K562 (cell line): ENCODE measurements around the gene MYO15B. TPM values are rescaled to one million over a fixed set of nuclear protein-coding genes. Genes with fewer than 3 reads are reported as not detected.
A peak's percentile ranks its signal among the peaks of the same experiment; 100 is the strongest.

ENCODE experiments used
- ATAC-seq: fragments of 200-7000 bp; cut with Tn5 transposase; 3 replicates; pipeline ENCODE4 v1.9.1; 2020; ENCODE audit warnings: moderate library complexity
- BruUV-seq: library from RNA; stranded (reverse); fragments of 400-500 nt; replicated peaks from 2 replicates; lab custom pipeline; 2021; lab: Mats Ljungman, UMichigan
- CTCF ChIA-PET: fragments of 300-600 bp; formaldehyde crosslinking; extraction: SDS; loops from one replicate; lab custom pipeline; 2021; ENCODE audit warnings: low intra/inter-chr PET ratio; lab: Yijun Ruan, JAX
- POLR2A ChIA-PET: fragments of 300-600, 350-650 bp; sonication (Branson Sonifier 250); formaldehyde crosslinking; extraction: SDS; loops from one replicate; lab custom pipeline; 2021; ENCODE audit warnings: antibody characterized with exemption, inconsistent platforms; lab: Yijun Ruan, JAX
- DNase-seq, 4 experiments: peaks; one replicate each; pipeline versions ENCODE4 v3.0.0 to v3.0.0-alpha.2; 2011 to 2018; ENCODE audit warnings: low spot score in 3 of 4, mixed read lengths in 3 of 4; ENCODE audit errors: extremely low read depth in 1 of 4
- FAIRE-seq: peaks from 2 replicates; lab custom pipeline; 2011; peaks lifted over from hg19 to GRCh38; lab: Jason Lieb, UNC
- H2AFZ ChIP-seq: 2 replicates; pipeline ENCODE4 v1.6.0; 2011; ENCODE audit warnings: low read depth, low read length, control low read depth, inconsistent platforms
- H3K27ac ChIP-seq: fragments of 200-600 bp; 3 replicates; pipeline ENCODE4 v1.8.0; 2011; ENCODE audit warnings: low read depth, mild to moderate bottlenecking, control low read depth, inconsistent platforms, low read length, moderate library complexity, mixed read lengths; ENCODE audit errors: extremely low read depth
- H3K27me3 ChIP-seq, 2 experiments: fragments of 300-600 bp in 1 of 2; 2 replicates in 1 of 2; 3 replicates in 1 of 2; pipeline versions ENCODE4 v1.6.0 to v1.8.0; 2011; ENCODE audit warnings: inconsistent platforms in 2 of 2, low read length in 2 of 2, mild to moderate bottlenecking in 1 of 2, mixed read lengths in 1 of 2, moderate library complexity in 1 of 2; ENCODE audit not compliant: control insufficient read depth in 2 of 2, insufficient read depth in 2 of 2
- H3K36me3 ChIP-seq: fragments of 300-600 bp; 3 replicates; pipeline ENCODE4 v1.8.0; 2011; ENCODE audit warnings: mild to moderate bottlenecking, low read length, inconsistent platforms; ENCODE audit not compliant: control insufficient read depth, insufficient read depth
- H3K4me1 ChIP-seq, 2 experiments: fragments of 200-600 bp in 1 of 2; replicated peaks in 1 of 2; 2 replicates in 1 of 2; 3 replicates in 1 of 2; pipeline versions ENCODE4 v1.5.1 to v1.8.0; 2011; ENCODE audit warnings: inconsistent platforms in 2 of 2, low read length in 2 of 2, mild to moderate bottlenecking in 1 of 2, mixed read lengths in 1 of 2, moderate library complexity in 1 of 2; ENCODE audit not compliant: control insufficient read depth in 2 of 2, insufficient read depth in 2 of 2
- H3K4me2 ChIP-seq: 2 replicates; pipeline ENCODE4 v1.6.1; 2011; ENCODE audit warnings: low read length, control low read depth, inconsistent platforms, mixed read lengths; ENCODE audit not compliant: insufficient read depth
- H3K4me3 ChIP-seq: fragments of 200-600 bp; sonication (generic), shearing (Covaris generic); 2 replicates; pipeline ENCODE4 v1.5.1; 2016; ENCODE audit warnings: control low read depth, inconsistent platforms
- H3K79me2 ChIP-seq: fragments of 200-600 bp; 3 replicates; pipeline ENCODE4 v1.8.0; 2011; ENCODE audit warnings: low read length, inconsistent platforms; ENCODE audit not compliant: control insufficient read depth, insufficient read depth
- H3K9ac ChIP-seq, 2 experiments: 2 replicates each; pipeline versions ENCODE4 v1.6.0 to v1.6.1; 2011; ENCODE audit warnings: low read depth in 2 of 2, low read length in 2 of 2, control low read depth in 1 of 2, inconsistent platforms in 1 of 2, mild to moderate bottlenecking in 1 of 2, mixed read lengths in 1 of 2; ENCODE audit not compliant: insufficient read depth in 1 of 2
- H3K9me1 ChIP-seq: one replicate; pipeline ENCODE4 v1.6.0; 2011; ENCODE audit warnings: inconsistent platforms, mild to moderate bottlenecking, low read length, moderate library complexity; ENCODE audit not compliant: control insufficient read depth, insufficient read depth
- H3K9me3 ChIP-seq: replicated peaks from 2 replicates; pipeline ENCODE4 v1.5.1; 2011; ENCODE audit warnings: low read depth, low read length, inconsistent platforms; ENCODE audit not compliant: control insufficient read depth, insufficient read depth
- H4K20me1 ChIP-seq: replicated peaks from 2 replicates; pipeline ENCODE4 v1.6.1; 2011; ENCODE audit warnings: low read length, inconsistent platforms, mixed read lengths; ENCODE audit not compliant: control insufficient read depth, insufficient read depth
- ATF3 ChIP-seq, 2 experiments: fragments of 450-650 bp in 1 of 2; sonication (generic) in 1 of 2; formaldehyde crosslinking in 1 of 2; IDR thresholded peaks in 1 of 2; conservative IDR thresholded peaks in 1 of 2; 2 replicates each; pipeline versions ENCODE4 v1.6.1 to v1.8.1; 2016 to 2023; ENCODE audit warnings: mild to moderate bottlenecking in 2 of 2, moderate library complexity in 2 of 2, inconsistent platforms in 1 of 2, missing genetic modification reagents in 1 of 2
- KDM1A ChIP-seq, 2 experiments: fragments of 450-650 bp; IDR thresholded peaks; 2 replicates each; pipeline ENCODE4 v1.6.1; 2016; ENCODE audit warnings: mild to moderate bottlenecking in 2 of 2
- MAZ ChIP-seq, 2 experiments: fragments of 450-650 bp in 1 of 2; sonication (generic) in 1 of 2; formaldehyde crosslinking; IDR thresholded peaks in 1 of 2; conservative IDR thresholded peaks in 1 of 2; 2 replicates each; pipeline versions ENCODE4 v1.4.0 to v1.5.0; 2020; ENCODE audit warnings: mild to moderate bottlenecking in 1 of 2, missing genetic modification reagents in 1 of 2
- MYC ChIP-seq, 2 experiments: fragments of 250-450 bp in 1 of 2; sonication (Bioruptor Pico) in 1 of 2; IDR thresholded peaks; 2 replicates each; pipeline versions ENCODE4 v1.5.1 to v1.6.1; 2012 to 2021; ENCODE audit warnings: low read depth in 2 of 2, borderline replicate concordance in 1 of 2, improper control_type of control experiment in 1 of 2, low read length in 1 of 2, mild to moderate bottlenecking in 1 of 2, moderate library complexity in 1 of 2
- NRF1 ChIP-seq, 2 experiments: fragments of 450-650 bp; IDR thresholded peaks in 1 of 2; conservative IDR thresholded peaks in 1 of 2; 2 replicates each; pipeline ENCODE4 v1.6.1; 2014; ENCODE audit warnings: mild to moderate bottlenecking in 2 of 2
- RREB1 ChIP-seq: fragments of 250-450 bp; sonication (Bioruptor Pico); IDR thresholded peaks from 2 replicates; pipeline ENCODE4 v1.4.0; 2020
- SMARCE1 ChIP-seq: fragments of 450-650 bp; IDR thresholded peaks from 2 replicates; pipeline ENCODE4 v1.7.1; 2016; ENCODE audit warnings: mild to moderate bottlenecking
- SREBF2 ChIP-seq: sonication (generic); formaldehyde crosslinking; IDR thresholded peaks from 2 replicates; pipeline ENCODE4 v1.4.0; 2020; ENCODE audit warnings: mild to moderate bottlenecking, missing genetic modification reagents
- ZNF766 ChIP-seq: fragments of 200-800 bp; sonication (Bioruptor generic); conservative IDR thresholded peaks from 2 replicates; pipeline ENCODE4 v1.6.1; 2016; ENCODE audit warnings: missing genetic modification characterization, missing compliant biosample characterization
- WGBS: fragments of 100-300 bp; shearing (Covaris generic); methylation state at CpG from one replicate; pipeline ENCODE4 v1.1.6; 2016; ENCODE audit warnings: low coverage, mixed read lengths; ENCODE audit not compliant: insufficient coverage; ENCODE audit errors: missing lambda C conversion rate; 5-methylcytosine and 5-hydroxymethylcytosine counted together
- in situ Hi-C: fragments of 300-500 bp; cut with MboI; formaldehyde crosslinking; loops from 4 replicates; pipeline ENCODE4 v1.15.0; 2018; ENCODE audit warnings: inconsistent platforms, mixed read lengths
- intact Hi-C: fragments of 100-400 bp; cut with micrococcal nuclease; formaldehyde crosslinking; loops from 2 replicates; pipeline ENCODE4 v1.14.2; 2022
- polyA plus RNA-seq, 8 experiments: library from polyadenylated mRNA; depleted of rRNA in 4 of 8; stranded (reverse) in 5 of 8; unstranded in 3 of 8; fragments of >200 nt; fragmentation: Nextera tagmentation in 2 of 8; fragmentation: Illumina TruSeq in 1 of 8; extraction: Ambion mirVana in 2 of 8; extraction: Trizol in 1 of 8; gene quantifications; 2 replicates each; pipeline versions ENCODE4 v1.2.1 to v1.2.3, GENCODE V29; 2011 to 2014; ENCODE audit warnings: inconsistent platforms in 1 of 8, missing spikeins in 1 of 8
- total RNA-seq, 7 experiments: library from RNA; depleted of rRNA in 6 of 7; stranded (reverse); fragments of >200 nt in 6 of 7; fragmentation: Illumina TruSeq in 2 of 7; extraction: Trizol in 2 of 7; gene quantifications; 2 replicates each; pipeline versions ENCODE4 v1.2.1 to v1.2.3, GENCODE V29; 2011 to 2021; ENCODE audit warnings: low replicate concordance in 1 of 7

Gene MYO15B
- total and polyA plus RNA-seq, 9 of the 15 experiments (the other 6 are each of a cell fraction or from before 2014, with no cell fraction given), result 0.05 to 3.1 (median 0.83) TPM; not detected in 2

DNA sequence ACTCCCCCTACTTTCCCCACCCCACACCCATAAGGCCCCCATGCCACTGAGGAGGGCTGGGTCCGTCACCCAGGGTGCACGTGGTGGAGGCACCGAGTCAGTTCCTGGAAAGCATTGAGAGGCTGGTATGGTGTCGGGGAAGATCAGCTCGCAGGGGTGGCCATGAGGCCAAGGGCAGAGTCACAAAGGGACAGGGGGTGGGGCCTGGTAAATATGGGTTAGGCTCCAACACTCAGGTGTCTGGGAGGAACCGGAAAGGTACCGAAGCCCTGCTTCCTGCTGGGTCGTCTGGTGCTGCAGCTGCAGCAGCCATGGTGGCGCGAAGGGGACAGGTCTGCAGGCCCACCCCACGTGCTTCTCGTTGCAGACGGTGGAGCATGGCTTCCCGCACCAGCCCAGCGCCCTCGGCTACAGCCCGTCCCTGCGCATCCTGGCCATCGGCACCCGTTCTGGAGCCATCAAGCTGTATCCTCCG lies 31.9 kb upstream of the MYO15B start (continued):
- TF ChIP-seq RREB1 (CRISPR knock-in tag), result no peak
- TF ChIP-seq, all 486 proteins: peak for 0

- in situ Hi-C loops, result no loop called here
- ATAC-seq, result peak; percentile 85
- Histone ChIP-seq H3K27ac (no peak overlapping the region; the same call in 2 of the 3 replicates), H3K9me3 (no peaks in the 10 kb centered on the region), H3K79me2 (no peaks in the 10 kb centered on the region), H3K9me1 (peaks cover 3% of the 10 kb centered on the region), H3K4me3 (no peak overlapping the region), H3K36me3 (no peaks in the 10 kb centered on the region), H3K4me1 (peaks cover 20 to 53% of the 10 kb centered on the region in 2 experiments), H2AFZ (0 out of 2 replicates have a peak overlapping the region, but pooled peaks have one; percentile 19), H3K9ac (peak overlapping the region in 1 of 2 experiments; percentile 81; a peak in 2 of 4 replicates), H3K27me3 (no peaks in the 10 kb centered on the region), H4K20me1 (no peaks in the 10 kb centered on the region), H3K4me2 (peak overlapping the region; percentile 38; the same call in 1 of the 2 replicates)
- DNase-seq, result peak; percentile 78 to 82 (median 78)
- ChIA-PET CTCF (interaction anchor here (0.6 kb wide), 1 partner anchor 19 kb away, joined by 3 read pairs; no protein-coding TSS in a partner anchor), POLR2A (interaction anchor here (0.6 to 1.0 kb wide), 3 partner anchors 20 to 1880 kb away, joined by 3 to 4 read pairs (median 4); no protein-coding TSS in a partner anchor)
- 41% methylated on average over 15 of the region's 15 CpGs for WGBS
- peak; percentile 95 for FAIRE-seq
- intact Hi-C loops, result no loop called here
- no TSS peak for BruUV-seq
- peak; percentile 17 to 25; a peak in 2 of 4 replicates for TF ChIP-seq MAZ (CRISPR knock-in tag; conservative IDR thresholded peaks at IDR 0.05 in 1 of 2, IDR thresholded peaks at IDR 0.05 in 1 of 2)
- 0 out of 4 replicates have a peak, but pooled peaks of 1 of the 2 experiments have one; percentile 14 for TF ChIP-seq KDM1A (IDR thresholded peaks at IDR 0.05)
- peak; percentile 72; the same call in 1 of the 2 replicates for TF ChIP-seq SMARCE1
- TF ChIP-seq MYC (IDR thresholded peaks at IDR 0.05; ENCODE audit: low read depth, low read length), result 0 out of 2 replicates have a peak, but pooled peaks have one; percentile 9
- TF ChIP-seq MYC (CRISPR knock-in tag; IDR thresholded peaks at IDR 0.05; ENCODE audit: borderline replicate concordance, low read depth), result no peak
- peak; percentile 77 for TF ChIP-seq ZNF766 (CRISPR knock-in tag)
- TF ChIP-seq SREBF2 (CRISPR knock-in tag), result no peak
- peak; percentile 70; the same call in 1 of the 2 replicates for TF ChIP-seq ATF3 (IDR thresholded peaks at IDR 0.05)
- TF ChIP-seq ATF3 (CRISPR knock-in tag; conservative IDR thresholded peaks at IDR 0.05), result 0 out of 2 replicates have a peak, but pooled peaks have one; percentile 34
- 0 out of 4 replicates have a peak, but pooled peaks of 1 of the 2 experiments have one; percentile 17 for TF ChIP-seq NRF1 (conservative IDR thresholded peaks at IDR 0.05 in 1 of 2, IDR thresholded peaks at IDR 0.05 in 1 of 2)
These were observed 30.3 kb upstream of the MYO15B start for GRCh38 chr17:75557075-75557851.
